ENCODE measurements around the gene AADAT.
"Not testable (repeated sequence)": the region's sequence is repeated elsewhere in the genome, so short reads cannot be mapped to it uniquely, and the experiment has no call there.

Gene AADAT

GRCh38 chr4:170089668-170090351, at the start of gene AADAT:
Gene AADAT (minus strand): TSS chr4:170089956. CDS start chr4:170089690, 266 bp downstream.
- peak; percentile 58 for DNase-seq

- peak; percentile 49 for DNase-seq
Measured at GRCh38 chr4:170138580-170139194, 48.9 kb upstream of the AADAT start.

- no peak for DNase-seq
Measured at GRCh38 chr4:170137927-170138326, 48.2 kb upstream of the AADAT start.

- no peak for DNase-seq
Measured at GRCh38 chr4:170137466-170137865, 47.7 kb upstream of the AADAT start.

- DNase-seq = no peak
Measured at GRCh38 chr4:170134821-170135220, 45.1 kb upstream of the AADAT start.

GRCh38 chr4:170128219-170128804, 38.6 kb upstream of the AADAT start:
- DNase-seq = no peak

GRCh38 chr4:170127758-170128157, 38.0 kb upstream of the AADAT start:
- no peak for DNase-seq

- DNase-seq = no peak
Measured at GRCh38 chr4:170124406-170124805, 34.6 kb upstream of the AADAT start.

- DNase-seq = no peak
Measured at GRCh38 chr4:170122252-170122651, 32.5 kb upstream of the AADAT start.

GRCh38 chr4:170114636-170115035, 24.9 kb upstream of the AADAT start:
- DNase-seq = no peak

- DNase-seq = not testable (repeated sequence)
Measured at GRCh38 chr4:170114183-170114582, 24.4 kb upstream of the AADAT start.

- no peak for DNase-seq
Measured at GRCh38 chr4:170111546-170111945, 21.8 kb upstream of the AADAT start.

- no peak for DNase-seq
Measured at GRCh38 chr4:170111085-170111484, 21.3 kb upstream of the AADAT start.

- DNase-seq = no peak
Measured at GRCh38 chr4:170110285-170110672, 20.5 kb upstream of the AADAT start.

- DNase-seq = no peak
Measured at GRCh38 chr4:170109586-170110284, 20.0 kb upstream of the AADAT start.

GRCh38 chr4:170106900-170107299, 17.1 kb upstream of the AADAT start:
- no peak for DNase-seq

- DNase-seq = no peak
Measured at GRCh38 chr4:170102426-170102825, 12.7 kb upstream of the AADAT start.

GRCh38 chr4:170098171-170098570, 8.4 kb upstream of the AADAT start:
- DNase-seq = not testable (repeated sequence)

- DNase-seq = no peak
Measured at GRCh38 chr4:170097681-170098080, 7.9 kb upstream of the AADAT start.

- DNase-seq = no peak
Measured at GRCh38 chr4:170093973-170094535, 4.3 kb upstream of the AADAT start.

GRCh38 chr4:170091069-170091696, 1.4 kb upstream of the AADAT start:
- DNase-seq = no peak

- DNase-seq = no peak
Measured at GRCh38 chr4:170090352-170091052, 746 bp upstream of the AADAT start.

Data from NCI-H510A treated with DMSO at 0.1 percent for 48 hours (cell line).